GM11168 (cell line): ENCODE results near the gene PRR5L.
"Not testable (repeated sequence)": the region's sequence is repeated elsewhere in the genome, so short reads cannot be mapped to it uniquely, and the experiment has no call there.

ENCODE experiments used
- in situ Hi-C: fragments of 300-500 bp; cut with MboI; formaldehyde crosslinking; loops from one replicate; pipeline ENCODE4 v1.12.0; 2022; ENCODE audit warnings: low sequenced_read_pairs; ENCODE audit not compliant: unreplicated experiment

PRR5L gene

DNA sequence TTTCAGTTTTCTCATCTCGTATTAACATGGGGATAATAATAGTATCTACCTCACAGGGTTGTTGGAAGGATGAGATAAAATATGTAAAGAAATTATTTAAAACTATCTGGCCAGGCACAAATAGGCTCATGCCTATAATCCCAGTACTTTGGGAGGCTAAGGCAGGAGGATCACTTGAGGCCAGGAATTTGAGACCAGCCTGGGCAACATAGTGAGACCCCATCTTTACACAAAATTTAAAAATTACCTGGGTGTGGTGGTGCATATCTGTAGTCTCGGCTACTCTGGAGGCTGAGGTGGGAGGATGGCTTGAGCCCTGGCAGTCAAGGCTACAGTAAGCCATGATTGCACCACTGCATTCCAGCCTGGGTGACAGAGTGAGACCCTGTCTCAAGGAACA is 215.0 kb downstream of the PRR5L start:
- in situ Hi-C loops = not testable (repeated sequence)

GRCh38 chr11:36512016-36512415 is 215.9 kb downstream of the PRR5L start:
- in situ Hi-C loops = no loop called here

DNA sequence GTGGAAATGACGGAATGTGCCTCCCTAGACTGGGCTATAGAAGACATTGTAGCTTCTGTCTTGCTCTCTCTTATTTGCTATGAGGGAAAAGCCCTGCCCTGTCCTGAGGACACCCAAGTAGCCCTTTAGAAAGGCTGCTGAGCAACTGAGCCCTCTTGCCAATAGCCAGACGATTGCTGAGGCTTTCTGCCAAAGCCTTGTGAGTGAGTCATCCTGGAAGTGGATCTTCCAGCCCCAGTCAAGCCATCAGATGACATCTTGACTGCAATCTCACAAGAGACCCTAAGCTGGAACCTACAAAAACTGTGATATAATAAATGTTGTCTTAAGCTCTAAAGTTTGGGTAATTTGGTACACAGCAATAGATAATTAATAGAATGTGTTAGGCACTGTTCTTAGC is 217.9 kb downstream of the PRR5L start:
- in situ Hi-C loops = no loop called here
